HG03280 (cell line): ENCODE results near the gene ASCC1.
"Not testable (repeated sequence)": the region's sequence is repeated elsewhere in the genome, so short reads cannot be mapped to it uniquely, and the experiment has no call there.

ENCODE experiments used
- ATAC-seq: cut with Tn5 transposase; IDR thresholded peaks from one replicate; pipeline ENCODE4 v1.9.1; 2021; ENCODE audit warnings: mild to moderate bottlenecking, moderate library complexity; ENCODE audit not compliant: unreplicated experiment

The ASCC1 gene

DNA sequence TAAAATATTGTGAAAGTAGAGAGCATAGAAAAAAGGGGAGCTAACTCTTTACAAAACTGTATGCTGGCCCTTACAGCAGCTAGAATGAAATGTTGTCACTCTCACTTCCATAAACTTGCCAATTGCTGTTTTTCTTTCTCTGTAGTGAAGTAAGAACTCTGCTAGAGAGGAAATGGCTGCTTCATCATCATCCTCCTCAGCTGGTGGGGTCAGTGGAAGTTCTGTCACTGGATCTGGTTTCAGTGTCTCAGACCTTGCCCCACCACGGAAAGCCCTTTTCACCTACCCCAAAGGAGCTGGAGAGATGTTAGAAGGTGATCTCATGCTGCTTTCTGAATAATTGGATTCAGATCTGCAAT lies 7.6 kb upstream of the ASCC1 start:
- no peak for ATAC-seq

DNA sequence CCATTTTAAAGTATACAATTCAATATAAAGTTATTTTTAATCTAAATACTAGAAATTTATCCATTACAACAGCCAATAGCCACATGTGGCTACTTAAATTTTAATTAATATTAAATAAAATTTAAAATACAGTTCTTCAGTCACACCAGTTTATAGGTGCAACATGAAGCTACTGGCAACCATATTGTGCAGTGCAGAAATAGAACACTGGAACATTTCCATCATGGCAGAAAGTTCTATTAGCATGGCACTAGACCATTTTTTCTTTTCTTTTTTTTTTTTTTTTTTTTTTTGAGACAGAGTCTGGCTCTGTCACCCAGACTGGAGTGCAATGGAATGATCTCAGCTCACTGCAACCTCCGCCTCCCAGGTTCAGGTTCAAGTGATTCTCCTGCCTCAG lies 5.2 kb upstream of the ASCC1 start:
- no peak for ATAC-seq

DNA sequence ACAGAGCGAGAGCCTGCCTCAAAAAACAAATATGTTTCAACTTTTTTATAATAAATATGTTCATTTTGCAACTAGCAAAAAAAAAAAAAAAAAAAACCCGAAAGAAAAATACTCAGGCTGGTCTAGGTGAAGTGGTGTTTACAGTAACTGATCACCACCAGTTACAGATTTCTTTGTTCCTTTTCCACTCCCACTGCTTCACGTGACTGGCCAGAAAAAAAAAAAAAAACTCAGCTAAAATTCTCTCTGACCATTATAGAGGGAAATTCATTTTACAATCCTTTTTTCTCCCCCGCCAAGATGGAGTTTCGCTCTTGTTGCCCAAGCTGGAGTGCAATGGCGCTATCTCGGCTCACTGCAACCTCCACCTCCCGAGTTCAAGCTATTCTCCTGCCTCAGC lies 4.6 kb upstream of the ASCC1 start:
- ATAC-seq, result no peak

DNA sequence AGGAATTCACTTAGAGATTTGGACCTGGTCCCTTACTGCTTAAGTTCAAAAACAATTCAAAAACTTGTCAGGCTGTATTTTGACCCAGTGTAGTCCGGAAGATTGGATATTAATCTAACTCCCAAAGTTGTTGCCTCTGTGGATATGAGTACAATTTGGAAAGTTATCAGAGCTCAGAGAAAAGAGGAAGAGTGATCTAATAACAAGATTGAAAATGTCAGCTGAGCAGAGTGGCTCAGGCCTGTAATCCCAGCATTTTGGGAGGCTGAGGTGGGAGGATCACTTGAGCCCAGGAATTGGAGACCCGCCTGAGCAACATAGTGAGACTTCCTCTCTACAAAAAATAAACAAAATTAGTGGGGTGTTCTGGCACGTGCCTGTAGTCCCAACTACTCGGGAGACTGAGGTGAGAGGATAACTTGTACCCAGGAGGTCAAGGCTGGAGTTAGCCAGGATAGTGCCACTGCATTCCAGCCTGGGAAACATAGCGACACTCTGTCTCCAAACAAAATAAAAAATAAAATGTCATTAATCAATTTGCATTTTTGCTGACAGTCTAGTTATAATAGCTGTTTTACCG lies 3.2 kb upstream of the ASCC1 start:
- ATAC-seq, result no peak

DNA sequence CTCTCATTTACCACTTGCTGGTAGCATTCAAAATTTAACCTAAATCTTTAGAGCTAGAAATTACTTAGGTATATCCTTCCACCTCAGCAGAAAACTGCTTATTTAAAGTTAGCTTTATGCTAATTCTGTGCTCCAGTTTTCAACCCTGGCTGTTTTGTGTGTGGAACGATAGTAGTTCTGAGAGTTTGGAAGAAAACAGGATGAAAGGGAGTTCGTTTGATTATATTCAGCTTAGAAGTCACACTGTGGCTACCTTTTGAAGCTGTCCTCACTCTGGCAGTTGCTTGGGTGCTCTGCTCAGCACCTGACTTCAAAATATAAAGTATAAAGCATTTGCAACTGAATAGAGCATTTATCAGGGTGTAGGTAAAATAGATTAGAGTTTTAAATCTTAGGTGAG lies 2.6 kb upstream of the ASCC1 start:
- ATAC-seq, result no peak

DNA sequence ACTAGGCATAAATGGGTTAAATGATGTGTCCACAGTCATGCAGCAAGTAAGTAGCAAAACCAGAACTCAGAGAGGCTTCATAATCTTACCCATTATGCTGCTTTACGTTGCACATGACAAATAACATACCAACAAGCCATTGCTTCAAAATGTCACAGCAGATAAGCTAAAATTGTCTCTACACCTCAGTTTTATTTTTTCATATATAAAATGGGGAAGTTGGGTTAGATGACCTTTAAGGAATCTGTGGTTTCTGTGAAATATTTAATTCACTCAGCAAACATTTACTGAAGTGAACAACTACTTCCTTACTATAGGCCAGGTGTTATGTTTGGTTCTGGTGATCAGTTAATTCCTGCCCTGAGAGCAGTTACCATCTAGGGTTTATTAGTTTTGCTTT lies 2.2 kb upstream of the ASCC1 start:
- ATAC-seq, result no peak

DNA sequence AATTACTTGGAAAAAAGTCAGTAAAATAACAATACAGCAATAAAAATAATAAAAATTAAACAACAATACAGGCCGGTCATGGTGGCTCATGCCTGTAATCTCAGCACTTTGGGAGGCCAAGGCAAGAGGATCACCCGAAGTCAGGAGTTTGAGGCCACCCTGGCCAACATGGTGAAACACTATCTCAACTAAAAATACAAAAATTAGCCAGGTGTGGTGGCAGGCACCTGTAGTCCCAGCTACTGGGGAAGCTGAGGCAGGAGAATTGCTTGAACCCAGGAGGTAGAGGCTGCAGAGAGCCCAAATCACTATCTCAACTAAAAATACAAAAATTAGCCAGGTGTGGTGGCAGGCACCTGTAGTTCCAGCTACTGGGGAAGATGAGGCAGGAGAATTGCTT lies 4.2 kb downstream of the ASCC1 start:
- ATAC-seq, result not testable (repeated sequence)

DNA sequence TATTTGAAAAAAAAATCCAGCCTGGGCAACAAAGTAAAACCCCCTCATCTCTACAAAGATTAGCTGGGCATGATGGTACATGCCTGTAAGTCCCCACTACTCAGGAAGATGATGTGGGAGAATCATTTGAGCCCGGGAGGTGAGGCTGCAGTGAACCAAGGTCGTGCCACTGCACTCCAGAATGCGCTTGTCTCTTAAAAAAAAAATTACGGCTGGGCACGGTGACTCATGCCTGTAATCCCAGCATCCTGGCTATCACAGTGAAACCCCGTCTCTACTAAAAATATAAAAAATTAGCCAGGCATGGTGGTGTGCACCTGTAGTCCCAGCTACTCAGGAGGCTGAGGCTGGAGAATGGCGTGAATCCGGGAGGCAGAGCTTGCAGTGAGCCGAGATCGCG lies 4.7 kb downstream of the ASCC1 start:
- ATAC-seq, result not testable (repeated sequence)

DNA sequence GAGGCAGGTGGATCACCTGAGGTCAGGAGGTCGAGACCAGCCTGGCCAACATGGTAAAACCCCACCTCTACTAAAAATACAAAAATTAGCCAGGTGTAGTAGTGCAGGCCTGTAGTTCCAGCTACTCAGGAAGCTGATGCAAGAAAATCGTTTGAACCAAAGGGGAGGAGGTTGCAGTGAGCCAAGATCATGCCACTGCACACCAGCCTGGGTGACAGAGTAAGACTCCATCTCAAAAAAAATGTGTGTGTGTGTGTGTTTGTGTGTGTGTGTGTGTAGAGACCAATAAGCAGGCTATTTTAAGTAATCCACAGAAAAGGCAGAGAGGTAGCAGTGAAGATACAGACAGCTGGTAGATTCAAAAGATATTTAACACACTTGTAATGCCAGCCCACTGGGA lies 7.5 kb downstream of the ASCC1 start:
- ATAC-seq, result not testable (repeated sequence)

DNA sequence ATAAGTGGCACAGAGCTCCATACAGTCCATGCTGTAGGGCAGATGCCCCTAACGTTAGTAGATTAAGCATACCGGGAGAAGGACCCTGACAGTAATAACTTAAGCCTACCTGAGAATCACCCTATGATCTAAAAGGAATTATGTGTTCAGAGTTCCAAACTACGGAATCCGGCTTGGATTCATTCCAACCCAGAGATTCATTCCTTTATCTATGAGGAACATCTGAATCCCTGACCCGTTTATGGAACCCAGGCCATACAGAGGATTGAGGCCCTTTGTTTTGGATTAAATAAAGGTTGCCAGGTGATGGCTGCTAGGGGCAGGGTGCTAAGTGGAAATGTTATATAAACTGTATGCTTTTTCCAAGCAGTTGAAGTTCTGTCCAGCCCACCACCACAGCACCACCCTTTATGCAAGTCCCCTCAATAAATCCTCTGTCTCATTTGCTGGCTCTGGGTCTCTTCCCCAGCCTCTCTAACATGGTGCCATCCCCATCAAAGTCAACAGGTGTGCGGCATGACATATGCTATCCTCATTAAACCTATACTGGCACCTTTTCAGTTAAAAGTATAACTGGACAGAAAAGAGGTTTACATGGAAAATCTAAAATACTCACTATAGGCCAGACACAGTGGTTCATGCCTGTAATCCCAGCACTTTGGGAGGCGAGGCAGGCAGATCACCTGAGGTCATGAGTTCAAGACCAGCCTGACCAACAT lies 9.4 kb downstream of the ASCC1 start:
- no peak for ATAC-seq

DNA sequence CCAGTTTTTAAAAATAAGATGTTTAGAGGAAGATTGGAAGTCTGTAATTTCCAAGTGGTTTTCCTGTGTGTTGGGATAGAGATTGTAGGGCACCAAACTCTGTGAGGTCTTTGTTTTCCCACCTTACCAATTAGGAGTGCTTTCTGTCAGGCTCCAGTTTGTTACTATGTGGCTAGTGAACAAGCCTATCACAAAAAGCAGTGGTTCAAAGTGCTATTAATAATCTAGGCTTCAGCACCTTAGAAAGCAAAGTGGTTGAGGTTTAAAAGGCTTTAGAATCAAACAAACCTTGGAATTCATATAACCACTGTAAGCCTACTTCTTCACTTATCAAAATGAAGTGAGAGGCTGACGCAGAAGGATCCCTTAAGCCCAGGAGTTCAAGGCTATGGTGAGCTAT lies 11.4 kb downstream of the ASCC1 start:
- ATAC-seq, result no peak

DNA sequence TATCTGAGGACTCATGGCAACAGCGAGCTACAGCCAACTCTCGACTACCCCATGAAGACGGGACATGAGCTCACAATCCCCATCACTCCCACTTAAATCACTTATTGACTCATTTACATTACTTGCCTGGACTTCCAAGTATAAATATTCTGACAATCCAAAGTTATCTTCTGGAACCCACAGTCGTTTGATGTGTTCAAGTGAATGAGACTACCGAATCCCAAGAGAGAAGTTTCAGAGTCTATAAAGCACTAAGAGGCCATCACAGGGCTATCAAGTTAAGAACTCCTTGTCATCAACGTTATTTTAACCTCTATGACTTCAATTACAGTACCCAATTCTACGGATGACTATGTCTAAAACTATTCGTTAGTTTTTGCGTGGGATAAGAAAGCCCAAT lies 11.8 kb downstream of the ASCC1 start:
- ATAC-seq, result no peak

DNA sequence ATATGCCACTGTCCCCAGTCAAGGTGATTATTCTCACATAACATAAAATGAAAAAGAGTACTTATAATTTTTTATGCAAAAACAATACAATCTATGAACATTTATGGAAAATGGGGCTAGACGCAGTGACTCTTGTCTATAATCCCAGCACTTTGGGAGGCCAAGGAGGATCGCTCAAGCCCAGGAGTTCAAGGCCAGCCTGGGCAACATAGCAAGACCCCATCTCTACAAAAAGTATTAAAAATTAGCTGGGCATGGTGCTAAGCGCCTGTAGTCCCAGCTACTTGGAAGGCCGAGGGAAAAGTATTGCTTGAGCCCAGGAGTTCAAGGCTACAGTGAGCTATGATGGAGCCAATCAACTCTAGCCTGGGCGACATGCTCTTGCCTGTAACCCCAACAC lies 14.8 kb downstream of the ASCC1 start:
- no peak for ATAC-seq

DNA sequence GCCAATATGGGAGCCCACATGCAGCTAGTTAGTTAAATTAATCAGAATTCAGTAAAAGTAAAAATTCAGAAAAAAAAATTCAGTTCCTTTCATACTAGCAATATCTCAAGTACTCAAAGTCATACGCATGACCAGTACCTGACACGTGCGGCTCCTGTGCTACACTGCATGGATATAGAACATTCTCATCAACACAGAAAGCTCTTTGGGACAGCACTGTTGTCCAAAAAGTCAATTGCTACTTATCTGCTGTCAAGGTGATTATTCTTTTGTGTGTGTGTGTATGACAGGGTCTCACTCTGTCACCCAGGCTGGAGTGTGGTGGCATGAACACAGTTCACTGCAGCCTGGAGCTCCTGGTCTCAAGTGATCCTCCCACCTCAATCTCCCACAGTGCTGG lies 15.2 kb downstream of the ASCC1 start:
- ATAC-seq, result no peak

DNA sequence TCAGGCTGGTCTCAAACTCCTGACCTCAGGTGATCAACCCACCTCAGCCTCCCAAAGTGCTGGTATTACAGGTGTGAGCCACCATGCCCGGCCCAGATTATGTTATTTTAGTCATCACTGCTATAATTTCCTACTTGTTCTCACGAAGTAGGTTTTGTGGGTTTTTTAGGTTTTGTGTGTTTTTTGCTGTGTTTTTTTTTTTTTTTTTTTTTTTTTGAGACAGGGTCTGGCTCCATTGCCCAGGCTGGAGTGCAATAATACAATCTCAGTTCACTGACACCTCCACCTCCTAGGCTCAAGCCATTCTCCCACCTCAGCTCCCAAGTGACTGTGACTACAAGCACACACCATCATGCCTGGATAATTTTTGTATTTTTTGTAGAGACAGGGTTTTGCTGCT lies 21.1 kb downstream of the ASCC1 start:
- no peak for ATAC-seq

DNA sequence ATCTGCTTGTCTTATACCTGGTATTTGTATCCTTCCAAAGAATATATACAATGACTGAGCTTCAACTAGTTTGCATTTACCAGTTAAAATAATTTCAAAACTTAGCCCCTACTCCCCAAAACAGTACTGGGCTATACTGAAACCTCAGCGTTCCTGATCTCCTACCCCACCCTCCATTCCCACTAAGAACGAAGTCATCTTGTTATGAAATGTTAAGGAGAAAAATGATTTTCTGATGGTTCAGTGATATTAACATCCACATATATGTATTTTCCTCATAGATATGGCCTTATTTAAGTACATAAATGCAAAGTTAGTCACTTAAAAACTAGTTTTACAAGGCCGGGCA lies 29.1 kb downstream of the ASCC1 start:
- ATAC-seq, result no peak

DNA sequence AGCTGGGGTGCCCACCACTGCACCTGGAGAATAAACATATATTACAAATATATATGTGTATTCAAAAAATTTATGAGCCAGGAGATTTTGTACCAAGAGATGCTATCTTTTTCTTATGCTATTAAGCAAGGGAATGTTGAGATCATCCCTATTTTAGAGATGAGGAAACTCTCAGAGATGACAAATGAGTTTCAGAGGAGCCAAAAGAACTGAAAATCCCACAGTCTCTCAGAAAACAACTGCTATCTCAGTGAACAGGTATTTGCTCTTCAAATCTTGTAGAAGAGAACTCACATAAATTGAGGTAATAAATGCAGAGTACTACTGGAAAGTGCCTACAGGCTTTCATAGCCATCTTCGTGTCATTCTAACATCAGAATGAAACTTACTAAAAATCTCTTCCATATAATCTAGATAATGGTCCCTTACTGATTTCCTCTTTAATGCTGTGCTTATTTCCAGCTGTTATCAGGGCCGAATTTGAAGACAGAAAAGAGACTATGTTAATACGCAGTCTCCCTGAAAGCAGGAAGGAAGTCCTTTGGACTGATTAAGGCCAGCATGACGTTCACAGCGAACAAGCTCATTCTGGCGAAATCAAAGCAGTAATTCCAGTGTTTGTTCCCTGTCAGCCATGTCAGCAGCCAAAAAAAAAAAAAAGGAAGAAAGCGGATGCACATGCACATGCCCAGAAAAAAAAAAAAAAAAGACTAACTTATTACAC lies 29.7 kb downstream of the ASCC1 start:
- ATAC-seq, result no peak

DNA sequence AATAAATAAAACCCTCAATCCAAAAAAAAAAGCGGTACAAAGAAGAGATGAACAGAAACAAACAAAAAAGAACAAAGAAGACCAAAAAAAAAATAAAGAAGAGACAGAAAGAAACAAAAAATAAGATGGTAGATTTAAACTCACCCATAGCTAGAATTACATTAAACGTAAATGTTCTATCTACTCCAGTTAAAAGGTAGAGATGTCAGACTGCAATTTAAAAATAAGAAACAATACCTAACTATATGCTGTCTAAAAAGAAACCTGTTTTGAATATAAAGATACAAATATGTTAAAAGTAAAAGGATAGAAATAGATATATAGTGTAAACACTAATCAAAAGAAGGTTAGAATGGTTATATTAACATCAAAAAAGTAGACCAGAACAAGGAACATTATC lies 31.9 kb downstream of the ASCC1 start:
- ATAC-seq, result no peak

DNA sequence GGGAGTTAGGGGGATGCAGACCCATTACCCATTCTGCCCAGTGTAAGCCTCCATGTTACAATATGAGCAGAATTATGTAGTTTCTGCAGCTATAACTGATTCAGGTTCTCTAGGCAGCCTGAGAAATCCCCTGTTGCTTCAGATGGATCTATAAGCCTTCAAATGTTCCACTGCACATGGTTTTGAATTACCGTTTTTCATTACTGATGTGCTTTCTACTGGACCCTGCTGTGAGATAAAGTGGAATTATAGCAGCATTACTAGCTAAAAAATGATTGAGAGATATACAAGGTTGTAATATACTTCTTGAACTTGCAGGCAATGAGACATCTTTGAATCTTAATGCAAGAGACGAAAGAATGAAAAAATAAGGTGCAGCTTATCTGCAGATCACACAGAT lies 38.6 kb downstream of the ASCC1 start:
- ATAC-seq, result no peak

DNA sequence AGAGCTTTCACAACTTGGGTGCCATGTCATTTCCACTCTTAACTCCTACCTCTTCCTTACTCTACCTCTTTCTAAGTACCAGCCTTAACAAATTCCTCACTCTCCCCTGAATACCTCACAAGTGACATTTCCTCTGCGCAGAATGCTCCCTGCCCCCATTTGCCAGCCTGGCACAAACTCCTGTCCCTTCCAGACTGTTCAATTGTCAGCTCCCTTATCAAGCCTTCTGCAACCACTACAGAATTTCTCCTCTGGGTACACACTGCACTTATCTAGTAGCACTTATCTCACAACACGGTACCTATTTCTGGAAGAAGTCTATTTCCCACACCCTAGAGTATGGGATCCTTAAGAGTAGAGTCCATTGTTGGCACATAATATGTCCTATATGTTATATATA lies 39.4 kb downstream of the ASCC1 start:
- no peak for ATAC-seq

DNA sequence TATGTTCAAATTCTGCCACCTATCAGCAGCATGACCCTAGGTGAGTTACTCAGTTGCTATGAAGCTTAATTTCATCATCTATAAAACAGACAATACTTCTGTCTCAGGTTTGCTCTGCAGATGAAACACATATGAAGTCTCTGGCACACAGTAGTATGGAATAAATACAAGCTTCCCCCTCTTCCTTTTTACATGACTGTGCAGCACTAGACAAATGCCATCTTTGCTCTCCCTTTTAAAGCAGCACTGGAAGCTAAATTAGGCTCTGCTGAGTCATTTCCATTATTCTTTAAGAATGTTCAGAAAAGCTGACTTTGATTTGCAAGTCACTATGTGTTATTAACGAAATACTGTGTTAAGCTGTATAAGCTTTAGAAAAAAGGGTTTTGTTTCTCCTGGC lies 40.9 kb downstream of the ASCC1 start:
- no peak for ATAC-seq

DNA sequence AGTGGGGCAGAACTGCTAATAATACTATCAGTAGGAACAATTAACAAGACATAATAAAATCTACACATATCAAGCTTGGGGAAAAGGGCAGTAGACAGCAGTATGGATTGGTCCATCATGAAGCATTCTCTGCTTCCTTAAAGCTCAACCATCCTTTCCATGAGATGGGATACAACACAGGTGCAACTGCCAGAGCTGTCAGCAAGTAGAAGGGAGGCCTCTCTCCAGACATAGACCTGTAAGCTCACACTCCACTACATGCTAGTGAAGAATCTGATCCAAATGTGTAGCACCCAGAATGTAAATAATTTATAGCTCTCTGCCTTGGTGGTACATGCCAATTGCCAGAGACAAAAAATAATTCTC lies 41.8 kb downstream of the ASCC1 start:
- ATAC-seq, result no peak
